ENCODE measurements around the gene CD72. TPM values are rescaled to one million over a fixed set of nuclear protein-coding genes. Genes with fewer than 3 reads are reported as not detected.

Gene CD72
- polyA plus RNA-seq, 3 donors = 1.6 to 6.8 (median 1.8) TPM

GRCh38 chr9:35564658-35565061 is 53.6 kb downstream of the CD72 start:
- Histone ChIP-seq H2AFZ (ENCODE audit: insufficient read depth, low read depth, low read length, poor library complexity, severe bottlenecking) (no peak overlapping the region), H3K9ac (ENCODE audit: insufficient read depth, low read length, poor library complexity, severe bottlenecking) (no peak overlapping the region), H4K20me1 (ENCODE audit: insufficient read depth, low read length) (no peaks in the 10 kb centered on the region), H3K4me3 (replicated peaks in 1 of 3; ENCODE audit: low read depth in 2 of 3, low read length in 3 of 3) (no peak overlapping the region), H3K79me2 (ENCODE audit: insufficient read depth, low read length) (no peaks in the 10 kb centered on the region), H3K27me3 (ENCODE audit: control insufficient read depth in 2 of 2, insufficient read depth in 2 of 2, low read length in 2 of 2) (no peaks in the 10 kb centered on the region), H3K36me3 (replicated peaks in 1 of 2; ENCODE audit: control insufficient read depth in 1 of 2, insufficient read depth in 2 of 2, low read length in 2 of 2) (peaks cover 23 to 29% of the 10 kb centered on the region in 2 donors), H3K4me1 (ENCODE audit: control insufficient read depth in 1 of 2, insufficient read depth in 2 of 2, low read length in 2 of 2) (peaks cover 7 to 8% of the 10 kb centered on the region in 2 donors), H3K4me2 (replicated peaks; ENCODE audit: extremely low read depth, low read length, poor library complexity, severe bottlenecking) (no peak overlapping the region), H3K27ac (ENCODE audit: low read depth in 1 of 2, low read length in 2 of 2) (no peak overlapping the region), H3K9me3 (replicated peaks in 1 of 2; ENCODE audit: control insufficient read depth in 1 of 2, insufficient read depth in 1 of 2, low read length in 2 of 2) (no peaks in the 10 kb centered on the region)
- H3K4me3 Mint-ChIP-seq = no peak overlapping the region
- intact Hi-C loops (cut with micrococcal nuclease) = no loop called here
- no peak for DNase-seq
- H3K27ac Mint-ChIP-seq = peak overlapping the region in 2 of 7 donors; percentile 18 to 46
- peaks cover 20% of the 10 kb centered on the region for H3K4me1 Mint-ChIP-seq
- H3K9me3 Mint-ChIP-seq = no peaks in the 10 kb centered on the region
- peaks cover 13 to 15% of the 10 kb centered on the region in 2 donors for H3K36me3 Mint-ChIP-seq
- TF ChIP-seq CTCF (IDR thresholded peaks at IDR 0.05) = no peak
- 80% methylated on average over 1 of the region's 7 CpGs for WGBS (ENCODE audit: insufficient coverage)
- H3K27me3 Mint-ChIP-seq (ENCODE audit: low read depth in 3 of 3) = no peaks in the 10 kb centered on the region

- Histone ChIP-seq H3K9me3 (replicated peaks in 1 of 2; ENCODE audit: control insufficient read depth in 1 of 2, insufficient read depth in 1 of 2, low read length in 2 of 2) (no peaks in the 10 kb centered on the region), H3K4me2 (replicated peaks; ENCODE audit: extremely low read depth, low read length, poor library complexity, severe bottlenecking) (no peak overlapping the region), H3K4me3 (replicated peaks in 1 of 3; ENCODE audit: low read depth in 2 of 3, low read length in 3 of 3) (no peak overlapping the region), H3K9ac (ENCODE audit: insufficient read depth, low read length, poor library complexity, severe bottlenecking) (peak overlapping the region; percentile 15), H4K20me1 (ENCODE audit: insufficient read depth, low read length) (no peaks in the 10 kb centered on the region), H3K4me1 (ENCODE audit: control insufficient read depth in 1 of 2, insufficient read depth in 2 of 2, low read length in 2 of 2) (no peaks in the 10 kb centered on the region), H2AFZ (ENCODE audit: insufficient read depth, low read depth, low read length, poor library complexity, severe bottlenecking) (no peak overlapping the region), H3K79me2 (ENCODE audit: insufficient read depth, low read length) (no peaks in the 10 kb centered on the region), H3K36me3 (replicated peaks in 1 of 2; ENCODE audit: control insufficient read depth in 1 of 2, insufficient read depth in 2 of 2, low read length in 2 of 2) (peaks cover 28 to 38% of the 10 kb centered on the region in 2 donors), H3K27ac (ENCODE audit: low read depth in 1 of 2, low read length in 2 of 2) (no peak overlapping the region), H3K27me3 (ENCODE audit: control insufficient read depth in 2 of 2, insufficient read depth in 2 of 2, low read length in 2 of 2) (no peaks in the 10 kb centered on the region)
- Mint-ChIP-seq H3K36me3 (peaks cover 13 to 15% of the 10 kb centered on the region in 2 donors), H3K4me3 (peak overlapping the region; percentile 35 to 61), H3K27ac (peak overlapping the region in 6 of 7 donors; percentile 45 to 76 (median 66)), H3K9me3 (no peaks in the 10 kb centered on the region), H3K4me1 (peaks cover 14% of the 10 kb centered on the region), H3K27me3 (ENCODE audit: low read depth in 3 of 3) (no peaks in the 10 kb centered on the region)
- no peak for TF ChIP-seq CTCF (IDR thresholded peaks at IDR 0.05)
- DNase-seq = no peak
- 63% methylated on average over 13 of the region's 14 CpGs for WGBS (ENCODE audit: insufficient coverage)
- intact Hi-C loops (cut with micrococcal nuclease) = no loop called here
These were observed 54.4 kb downstream of the CD72 start for GRCh38 chr9:35563791-35564197.
